Measurements from ENCODE around the gene PACRG. TPM values are rescaled to one million over a fixed set of nuclear protein-coding genes. Genes with fewer than 3 reads are reported as not detected.

The PACRG gene
- total and polyA plus RNA-seq, 2 experiments from 2014 or later, result 0.17 to 0.68 TPM

DNA sequence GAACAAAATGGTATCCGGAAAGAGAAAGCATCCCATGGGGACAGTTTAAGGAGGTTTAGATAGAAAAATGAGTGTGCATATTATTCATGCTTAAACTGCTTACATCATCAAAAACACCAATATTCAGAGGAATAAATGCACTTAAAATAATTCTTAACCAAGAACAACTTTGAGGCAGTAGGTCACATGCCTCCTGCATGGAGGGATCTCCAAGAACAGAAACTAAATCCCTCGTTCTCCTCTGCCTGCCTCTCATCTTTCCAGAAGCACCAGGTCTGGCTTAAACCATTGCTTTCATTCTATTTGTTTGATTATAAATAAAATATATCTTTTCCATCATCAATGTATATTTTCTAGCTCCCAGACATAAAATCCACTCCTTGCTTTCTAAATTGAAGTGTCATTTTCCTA is 583.2 kb downstream of the PACRG start (continued):
- TF ChIP-seq, protein P1, sequence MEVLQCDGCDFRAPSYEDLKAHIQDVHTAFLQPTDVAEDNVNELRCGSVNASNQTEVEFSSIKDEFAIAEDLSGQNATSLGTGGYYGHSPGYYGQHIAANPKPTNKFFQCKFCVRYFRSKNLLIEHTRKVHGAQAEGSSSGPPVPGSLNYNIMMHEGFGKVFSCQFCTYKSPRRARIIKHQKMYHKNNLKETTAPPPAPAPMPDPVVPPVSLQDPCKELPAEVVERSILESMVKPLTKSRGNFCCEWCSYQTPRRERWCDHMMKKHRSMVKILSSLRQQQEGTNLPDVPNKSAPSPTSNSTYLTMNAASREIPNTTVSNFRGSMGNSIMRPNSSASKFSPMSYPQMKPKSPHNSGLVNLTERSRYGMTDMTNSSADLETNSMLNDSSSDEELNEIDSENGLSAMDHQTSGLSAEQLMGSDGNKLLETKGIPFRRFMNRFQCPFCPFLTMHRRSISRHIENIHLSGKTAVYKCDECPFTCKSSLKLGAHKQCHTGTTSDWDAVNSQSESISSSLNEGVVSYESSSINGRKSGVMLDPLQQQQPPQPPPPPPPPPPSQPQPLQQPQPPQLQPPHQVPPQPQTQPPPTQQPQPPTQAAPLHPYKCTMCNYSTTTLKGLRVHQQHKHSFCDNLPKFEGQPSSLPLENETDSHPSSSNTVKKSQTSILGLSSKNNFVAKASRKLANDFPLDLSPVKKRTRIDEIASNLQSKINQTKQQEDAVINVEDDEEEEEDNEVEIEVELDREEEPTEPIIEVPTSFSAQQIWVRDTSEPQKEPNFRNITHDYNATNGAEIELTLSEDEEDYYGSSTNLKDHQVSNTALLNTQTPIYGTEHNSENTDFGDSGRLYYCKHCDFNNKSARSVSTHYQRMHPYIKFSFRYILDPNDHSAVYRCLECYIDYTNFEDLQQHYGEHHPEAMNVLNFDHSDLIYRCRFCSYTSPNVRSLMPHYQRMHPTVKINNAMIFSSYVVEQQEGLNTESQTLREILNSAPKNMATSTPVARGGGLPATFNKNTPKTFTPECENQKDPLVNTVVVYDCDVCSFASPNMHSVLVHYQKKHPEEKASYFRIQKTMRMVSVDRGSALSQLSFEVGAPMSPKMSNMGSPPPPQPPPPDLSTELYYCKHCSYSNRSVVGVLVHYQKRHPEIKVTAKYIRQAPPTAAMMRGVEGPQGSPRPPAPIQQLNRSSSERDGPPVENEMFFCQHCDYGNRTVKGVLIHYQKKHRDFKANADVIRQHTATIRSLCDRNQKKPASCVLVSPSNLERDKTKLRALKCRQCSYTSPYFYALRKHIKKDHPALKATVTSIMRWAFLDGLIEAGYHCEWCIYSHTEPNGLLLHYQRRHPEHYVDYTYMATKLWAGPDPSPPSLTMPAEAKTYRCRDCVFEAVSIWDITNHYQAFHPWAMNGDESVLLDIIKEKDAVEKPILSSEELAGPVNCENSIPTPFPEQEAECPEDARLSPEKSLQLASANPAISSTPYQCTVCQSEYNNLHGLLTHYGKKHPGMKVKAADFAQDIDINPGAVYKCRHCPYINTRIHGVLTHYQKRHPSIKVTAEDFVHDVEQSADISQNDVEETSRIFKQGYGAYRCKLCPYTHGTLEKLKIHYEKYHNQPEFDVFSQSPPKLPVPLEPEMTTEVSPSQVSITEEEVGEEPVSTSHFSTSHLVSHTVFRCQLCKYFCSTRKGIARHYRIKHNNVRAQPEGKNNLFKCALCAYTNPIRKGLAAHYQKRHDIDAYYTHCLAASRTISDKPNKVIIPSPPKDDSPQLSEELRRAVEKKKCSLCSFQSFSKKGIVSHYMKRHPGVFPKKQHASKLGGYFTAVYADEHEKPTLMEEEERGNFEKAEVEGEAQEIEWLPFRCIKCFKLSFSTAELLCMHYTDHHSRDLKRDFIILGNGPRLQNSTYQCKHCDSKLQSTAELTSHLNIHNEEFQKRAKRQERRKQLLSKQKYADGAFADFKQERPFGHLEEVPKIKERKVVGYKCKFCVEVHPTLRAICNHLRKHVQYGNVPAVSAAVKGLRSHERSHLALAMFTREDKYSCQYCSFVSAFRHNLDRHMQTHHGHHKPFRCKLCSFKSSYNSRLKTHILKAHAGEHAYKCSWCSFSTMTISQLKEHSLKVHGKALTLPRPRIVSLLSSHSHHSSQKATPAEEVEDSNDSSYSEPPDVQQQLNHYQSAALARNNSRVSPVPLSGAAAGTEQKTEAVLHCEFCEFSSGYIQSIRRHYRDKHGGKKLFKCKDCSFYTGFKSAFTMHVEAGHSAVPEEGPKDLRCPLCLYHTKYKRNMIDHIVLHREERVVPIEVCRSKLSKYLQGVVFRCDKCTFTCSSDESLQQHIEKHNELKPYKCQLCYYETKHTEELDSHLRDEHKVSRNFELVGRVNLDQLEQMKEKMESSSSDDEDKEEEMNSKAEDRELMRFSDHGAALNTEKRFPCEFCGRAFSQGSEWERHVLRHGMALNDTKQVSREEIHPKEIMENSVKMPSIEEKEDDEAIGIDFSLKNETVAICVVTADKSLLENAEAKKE (CRISPR knock-in tag; IDR thresholded peaks at IDR 0.05), result no peak
- TF ChIP-seq CREB1 (CRISPR knock-in tag; IDR thresholded peaks at IDR 0.05; ENCODE audit: low read depth), result no peak

DNA sequence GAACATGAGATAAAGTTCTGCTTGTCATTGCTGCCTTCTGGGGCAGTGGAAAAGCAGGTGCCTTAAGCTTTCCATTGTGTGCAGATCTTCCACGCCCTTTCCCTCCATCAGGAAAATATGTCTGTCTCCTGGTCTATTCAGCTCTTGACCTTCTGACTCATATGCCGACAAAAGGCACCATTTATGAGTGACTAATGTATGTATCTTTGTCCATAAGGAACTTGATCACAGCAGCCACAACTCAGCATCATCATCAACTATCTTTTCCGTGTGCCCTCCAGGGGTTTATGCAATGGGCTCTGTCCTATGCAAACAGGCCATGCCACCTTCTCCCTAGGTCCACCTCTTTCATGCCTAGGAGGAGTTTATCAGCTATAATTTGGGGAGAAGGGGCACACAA is 584.1 kb downstream of the PACRG start:
- Histone ChIP-seq H4K20me1 (replicated peaks; ENCODE audit: insufficient read depth) (no peaks in the 10 kb centered on the region), H2AFZ (no peak overlapping the region), H3K9me2 (ENCODE audit: insufficient read depth) (no peaks in the 10 kb centered on the region), H3K36me3 (ENCODE audit: insufficient read depth) (no peaks in the 10 kb centered on the region), H3K79me2 (replicated peaks; ENCODE audit: insufficient read depth) (no peaks in the 10 kb centered on the region), H3K4me2 (no peak overlapping the region), H3K27me3 (ENCODE audit: insufficient read depth) (no peaks in the 10 kb centered on the region), H3F3A (replicated peaks; ENCODE audit: low read depth) (no peaks in the 10 kb centered on the region), H3K4me1 (ENCODE audit: insufficient read depth) (no peaks in the 10 kb centered on the region), H3K4me3 (no peak overlapping the region), H3K27ac (ENCODE audit: low read depth) (no peak overlapping the region)
- Mint-ChIP-seq H3K4me1 (no peaks in the 10 kb centered on the region; the same call in 2 of the 3 replicates), H3K36me3 (ENCODE audit: low read depth) (no peaks in the 10 kb centered on the region), H3K27ac (no peak overlapping the region), H3K9me3 (no peaks in the 10 kb centered on the region), H3K4me3 (no peak overlapping the region), H3K27me3 (ENCODE audit: insufficient read depth, low read depth, poor library complexity) (peaks cover 2% of the 10 kb centered on the region)
- no peak for DNase-seq (ENCODE audit: low spot score)
- no peak for ATAC-seq
- TF ChIP-seq JUNB (IDR thresholded peaks at IDR 0.05; ENCODE audit: unreplicated experiment) (no peak), POLR2AphosphoS5 (IDR thresholded peaks at IDR 0.05; ENCODE audit: low read depth) (no peak), ZNF114 (CRISPR knock-in tag; IDR thresholded peaks at IDR 0.05) (no peak)
- TF ChIP-seq, protein P2, sequence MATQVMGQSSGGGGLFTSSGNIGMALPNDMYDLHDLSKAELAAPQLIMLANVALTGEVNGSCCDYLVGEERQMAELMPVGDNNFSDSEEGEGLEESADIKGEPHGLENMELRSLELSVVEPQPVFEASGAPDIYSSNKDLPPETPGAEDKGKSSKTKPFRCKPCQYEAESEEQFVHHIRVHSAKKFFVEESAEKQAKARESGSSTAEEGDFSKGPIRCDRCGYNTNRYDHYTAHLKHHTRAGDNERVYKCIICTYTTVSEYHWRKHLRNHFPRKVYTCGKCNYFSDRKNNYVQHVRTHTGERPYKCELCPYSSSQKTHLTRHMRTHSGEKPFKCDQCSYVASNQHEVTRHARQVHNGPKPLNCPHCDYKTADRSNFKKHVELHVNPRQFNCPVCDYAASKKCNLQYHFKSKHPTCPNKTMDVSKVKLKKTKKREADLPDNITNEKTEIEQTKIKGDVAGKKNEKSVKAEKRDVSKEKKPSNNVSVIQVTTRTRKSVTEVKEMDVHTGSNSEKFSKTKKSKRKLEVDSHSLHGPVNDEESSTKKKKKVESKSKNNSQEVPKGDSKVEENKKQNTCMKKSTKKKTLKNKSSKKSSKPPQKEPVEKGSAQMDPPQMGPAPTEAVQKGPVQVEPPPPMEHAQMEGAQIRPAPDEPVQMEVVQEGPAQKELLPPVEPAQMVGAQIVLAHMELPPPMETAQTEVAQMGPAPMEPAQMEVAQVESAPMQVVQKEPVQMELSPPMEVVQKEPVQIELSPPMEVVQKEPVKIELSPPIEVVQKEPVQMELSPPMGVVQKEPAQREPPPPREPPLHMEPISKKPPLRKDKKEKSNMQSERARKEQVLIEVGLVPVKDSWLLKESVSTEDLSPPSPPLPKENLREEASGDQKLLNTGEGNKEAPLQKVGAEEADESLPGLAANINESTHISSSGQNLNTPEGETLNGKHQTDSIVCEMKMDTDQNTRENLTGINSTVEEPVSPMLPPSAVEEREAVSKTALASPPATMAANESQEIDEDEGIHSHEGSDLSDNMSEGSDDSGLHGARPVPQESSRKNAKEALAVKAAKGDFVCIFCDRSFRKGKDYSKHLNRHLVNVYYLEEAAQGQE (IDR thresholded peaks at IDR 0.05; ENCODE audit: unreplicated experiment), result no peak
- TF ChIP-seq, protein P1 (CRISPR knock-in tag; IDR thresholded peaks at IDR 0.05), result no peak
